ENCODE results near the gene PBX3.

Gene PBX3

GRCh38 chr9:125861405-125862058 lies 114.4 kb downstream of the PBX3 start:
- FAIRE-seq = no peak
- DNase-seq (ENCODE audit: low spot score) = no peak

GRCh38 chr9:125863923-125864322 lies 116.8 kb downstream of the PBX3 start:
- FAIRE-seq = no peak
- DNase-seq (ENCODE audit: low spot score) = no peak

- FAIRE-seq (no peak), DNase-seq (ENCODE audit: low spot score) (no peak)
Observed at GRCh38 chr9:125867751-125868415, 120.7 kb downstream of the PBX3 start.

GRCh38 chr9:125878164-125878631 lies 131.0 kb downstream of the PBX3 start:
- no peak for FAIRE-seq
- peak; percentile 18 for DNase-seq (ENCODE audit: low spot score)

GRCh38 chr9:125881042-125881441 lies 133.9 kb downstream of the PBX3 start:
- FAIRE-seq = no peak
- DNase-seq (ENCODE audit: low spot score) = no peak

- FAIRE-seq = no peak
- DNase-seq (ENCODE audit: low spot score) = no peak
Observed at GRCh38 chr9:125883565-125884217, 136.5 kb downstream of the PBX3 start.

GRCh38 chr9:125884218-125884595 lies 137.0 kb downstream of the PBX3 start:
- no peak for DNase-seq (ENCODE audit: low spot score)
- no peak for FAIRE-seq

- FAIRE-seq = no peak
- DNase-seq (ENCODE audit: low spot score) = no peak
Observed at GRCh38 chr9:125885405-125886034, 138.3 kb downstream of the PBX3 start.

- DNase-seq (ENCODE audit: low spot score) (no peak), FAIRE-seq (no peak)
Observed at GRCh38 chr9:125886365-125886764, 139.2 kb downstream of the PBX3 start.

GRCh38 chr9:125887172-125887571 lies 140.0 kb downstream of the PBX3 start:
- no peak for DNase-seq (ENCODE audit: low spot score)
- FAIRE-seq = peak; percentile 80

- no peak for FAIRE-seq
- DNase-seq (ENCODE audit: low spot score) = no peak
Observed at GRCh38 chr9:125888211-125888610, 141.0 kb downstream of the PBX3 start.

GRCh38 chr9:125889112-125889475 lies 141.9 kb downstream of the PBX3 start:
- no peak for FAIRE-seq
- no peak for DNase-seq (ENCODE audit: low spot score)

GRCh38 chr9:125889476-125890419 lies 142.6 kb downstream of the PBX3 start:
- DNase-seq (ENCODE audit: low spot score) (peak; percentile 33), FAIRE-seq (no peak)

- DNase-seq (ENCODE audit: low spot score) = no peak
Observed at GRCh38 chr9:125890826-125891225, 143.7 kb downstream of the PBX3 start.

GRCh38 chr9:125893277-125893676 lies 146.1 kb downstream of the PBX3 start:
- no peak for DNase-seq (ENCODE audit: low spot score)
- no peak for FAIRE-seq

More at GRCh38 chr9:125890826-125891225, 143.7 kb downstream of the PBX3 start:
- FAIRE-seq = no peak

- DNase-seq (ENCODE audit: low spot score) (no peak), FAIRE-seq (no peak)
Observed at GRCh38 chr9:125894566-125894965, 147.4 kb downstream of the PBX3 start.

GRCh38 chr9:125896404-125896803 lies 149.2 kb downstream of the PBX3 start:
- DNase-seq (ENCODE audit: low spot score) (no peak), FAIRE-seq (no peak)

- FAIRE-seq (peak; percentile 71), DNase-seq (ENCODE audit: low spot score) (no peak)
Observed at GRCh38 chr9:125896964-125897363, 149.8 kb downstream of the PBX3 start.

GRCh38 chr9:125897481-125897880 lies 150.3 kb downstream of the PBX3 start:
- FAIRE-seq = no peak
- no peak for DNase-seq (ENCODE audit: low spot score)

- no peak for FAIRE-seq
- DNase-seq (ENCODE audit: low spot score) = no peak
Observed at GRCh38 chr9:125902214-125902613, 155.0 kb downstream of the PBX3 start.
